Measurements from ENCODE around the gene RPS14. TPM values are rescaled to one million over a fixed set of nuclear protein-coding genes. Genes with fewer than 3 reads are reported as not detected.
A peak's percentile ranks its signal among the peaks of the same experiment; 100 is the strongest.

The RPS14 gene
- polyA plus RNA-seq, 1 donor (not counting 4 experiments of a cell fraction or from before 2014, with no cell fraction given), result 3,540 TPM

GRCh38 chr5:150488519-150489359 lies 39.2 kb upstream of the RPS14 start:
- Histone ChIP-seq H3K27ac (ENCODE audit: control insufficient read depth, insufficient read depth, low read length) (peak overlapping the region; percentile 5), H3K4me1 (ENCODE audit: control insufficient read depth, extremely low read depth, insufficient read depth, low read length) (peaks cover 68% of the 10 kb centered on the region), H3K4me3 (ENCODE audit: control insufficient read depth in 2 of 3, extremely low read depth in 1 of 3, insufficient read depth in 2 of 3, low read depth in 1 of 3, low read length in 3 of 3) (peak overlapping the region in 2 of 3 experiments; percentile 69 to 78), H3K36me3 (ENCODE audit: control insufficient read depth in 2 of 2, extremely low read depth in 1 of 2, insufficient read depth in 2 of 2, low read length in 2 of 2) (peaks cover 0 to 2% of the 10 kb centered on the region in 2 experiments), H3K9ac (ENCODE audit: control insufficient read depth, extremely low read depth, insufficient read depth, low read length) (peak overlapping the region; percentile 87), H3K9me3 (ENCODE audit: control insufficient read depth, low read depth, low read length) (no peaks in the 10 kb centered on the region), H3K4me2 (ENCODE audit: control insufficient read depth, extremely low read depth, insufficient read depth, low read depth, low read length) (peak overlapping the region; percentile 54), H2AFZ (ENCODE audit: control insufficient read depth, low read length) (no peak overlapping the region), H3K27me3 (ENCODE audit: control insufficient read depth, extremely low read depth, insufficient read depth, low read length) (no peaks in the 10 kb centered on the region), H3K9me1 (ENCODE audit: control insufficient read depth, extremely low read depth, insufficient read depth, low read length) (peaks cover 6% of the 10 kb centered on the region), H3K79me2 (ENCODE audit: control insufficient read depth, insufficient read depth, low read length) (peaks cover 58% of the 10 kb centered on the region), H4K20me1 (ENCODE audit: control insufficient read depth, extremely low read depth, insufficient read depth, low read length) (no peaks in the 10 kb centered on the region)
- FAIRE-seq (no peak), DNase-seq (ENCODE audit: low read depth, low spot score) (no peak)
- TF ChIP-seq CTCF (optimal IDR thresholded peaks at IDR 0.05 in 1 of 3, IDR thresholded peaks at IDR 0.05 in 1 of 3, conservative IDR thresholded peaks at IDR 0.05 in 1 of 3; ENCODE audit: extremely low read depth in 1 of 3, insufficient read depth in 2 of 3, low read length in 3 of 3) (no peak), EZH2 (IDR thresholded peaks at IDR 0.05; ENCODE audit: low read length) (no peak)
- dilution Hi-C loops (cut with MboI; ENCODE audit: extremely low pct_ligation_motif_present, low sequenced_read_pairs), result no loop called here

- Histone ChIP-seq H4K20me1 (ENCODE audit: control insufficient read depth, extremely low read depth, insufficient read depth, low read length) (no peaks in the 10 kb centered on the region), H3K4me1 (ENCODE audit: control insufficient read depth, extremely low read depth, insufficient read depth, low read length) (peaks cover 56% of the 10 kb centered on the region), H3K27me3 (ENCODE audit: control insufficient read depth, extremely low read depth, insufficient read depth, low read length) (no peaks in the 10 kb centered on the region), H3K4me2 (ENCODE audit: control insufficient read depth, extremely low read depth, insufficient read depth, low read depth, low read length) (peak overlapping the region; percentile 54), H3K4me3 (ENCODE audit: control insufficient read depth in 2 of 3, extremely low read depth in 1 of 3, insufficient read depth in 2 of 3, low read depth in 1 of 3, low read length in 3 of 3) (peak overlapping the region; percentile 69 to 78 (median 72)), H3K27ac (ENCODE audit: control insufficient read depth, insufficient read depth, low read length) (peak overlapping the region; percentile 5), H3K9ac (ENCODE audit: control insufficient read depth, extremely low read depth, insufficient read depth, low read length) (peak overlapping the region; percentile 87), H3K79me2 (ENCODE audit: control insufficient read depth, insufficient read depth, low read length) (peaks cover 54% of the 10 kb centered on the region), H3K9me1 (ENCODE audit: control insufficient read depth, extremely low read depth, insufficient read depth, low read length) (peaks cover 6% of the 10 kb centered on the region), H3K36me3 (ENCODE audit: control insufficient read depth in 2 of 2, extremely low read depth in 1 of 2, insufficient read depth in 2 of 2, low read length in 2 of 2) (peaks cover 0 to 2% of the 10 kb centered on the region in 2 experiments), H3K9me3 (ENCODE audit: control insufficient read depth, low read depth, low read length) (no peaks in the 10 kb centered on the region), H2AFZ (ENCODE audit: control insufficient read depth, low read length) (no peak overlapping the region)
- dilution Hi-C loops (cut with MboI; ENCODE audit: extremely low pct_ligation_motif_present, low sequenced_read_pairs), result no loop called here
- no peak for TF ChIP-seq EZH2 (IDR thresholded peaks at IDR 0.05; ENCODE audit: low read length)
- TF ChIP-seq CTCF (optimal IDR thresholded peaks at IDR 0.05 in 1 of 3, IDR thresholded peaks at IDR 0.05 in 1 of 3, conservative IDR thresholded peaks at IDR 0.05 in 1 of 3; ENCODE audit: extremely low read depth in 1 of 3, insufficient read depth in 2 of 3, low read length in 3 of 3), result peak; percentile 13 to 62 (median 30)
- FAIRE-seq (peak; percentile 63), DNase-seq (ENCODE audit: low read depth, low spot score) (no peak)
These were observed 37.9 kb upstream of the RPS14 start for GRCh38 chr5:150487199-150488061.
